Rectal smooth muscle tissue (tissue), 1 donor: ENCODE data around the gene DTWD2.
A peak's percentile ranks its signal among the peaks of the same experiment; 100 is the strongest.

ENCODE experiments used
- H3K27ac ChIP-seq: one replicate; pipeline ENCODE4 v1.7.0; 2013; ENCODE audit warnings: low read depth, low read length, inconsistent platforms
- H3K27me3 ChIP-seq: one replicate; pipeline ENCODE4 v1.7.0; 2013; ENCODE audit warnings: low read length; ENCODE audit not compliant: control insufficient read depth, insufficient read depth
- H3K36me3 ChIP-seq: one replicate; pipeline ENCODE4 v1.7.0; 2013; ENCODE audit warnings: low read length; ENCODE audit not compliant: control insufficient read depth, insufficient read depth
- H3K4me1 ChIP-seq: one replicate; pipeline ENCODE4 v1.7.0; 2013; ENCODE audit warnings: low read length; ENCODE audit not compliant: control insufficient read depth, insufficient read depth
- H3K4me3 ChIP-seq: one replicate; pipeline ENCODE4 v1.7.0; 2013; ENCODE audit warnings: low read length
- H3K9ac ChIP-seq: one replicate; pipeline ENCODE4 v1.7.0; 2013; ENCODE audit warnings: low read length

DTWD2 gene, protein sequence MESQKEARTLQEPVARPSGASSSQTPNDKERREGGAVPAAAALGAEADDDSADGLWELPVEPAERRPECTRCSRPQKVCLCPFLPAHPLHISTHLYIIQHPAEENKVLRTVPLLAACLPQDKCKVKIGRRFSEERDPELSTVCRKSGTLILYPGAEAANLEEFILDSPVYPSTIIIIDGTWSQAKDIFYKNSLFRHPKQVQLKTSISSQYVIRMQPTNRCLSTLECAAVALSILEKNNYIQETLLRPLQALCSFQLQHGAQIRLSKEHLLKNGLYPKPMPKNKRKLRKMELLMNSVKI

DNA sequence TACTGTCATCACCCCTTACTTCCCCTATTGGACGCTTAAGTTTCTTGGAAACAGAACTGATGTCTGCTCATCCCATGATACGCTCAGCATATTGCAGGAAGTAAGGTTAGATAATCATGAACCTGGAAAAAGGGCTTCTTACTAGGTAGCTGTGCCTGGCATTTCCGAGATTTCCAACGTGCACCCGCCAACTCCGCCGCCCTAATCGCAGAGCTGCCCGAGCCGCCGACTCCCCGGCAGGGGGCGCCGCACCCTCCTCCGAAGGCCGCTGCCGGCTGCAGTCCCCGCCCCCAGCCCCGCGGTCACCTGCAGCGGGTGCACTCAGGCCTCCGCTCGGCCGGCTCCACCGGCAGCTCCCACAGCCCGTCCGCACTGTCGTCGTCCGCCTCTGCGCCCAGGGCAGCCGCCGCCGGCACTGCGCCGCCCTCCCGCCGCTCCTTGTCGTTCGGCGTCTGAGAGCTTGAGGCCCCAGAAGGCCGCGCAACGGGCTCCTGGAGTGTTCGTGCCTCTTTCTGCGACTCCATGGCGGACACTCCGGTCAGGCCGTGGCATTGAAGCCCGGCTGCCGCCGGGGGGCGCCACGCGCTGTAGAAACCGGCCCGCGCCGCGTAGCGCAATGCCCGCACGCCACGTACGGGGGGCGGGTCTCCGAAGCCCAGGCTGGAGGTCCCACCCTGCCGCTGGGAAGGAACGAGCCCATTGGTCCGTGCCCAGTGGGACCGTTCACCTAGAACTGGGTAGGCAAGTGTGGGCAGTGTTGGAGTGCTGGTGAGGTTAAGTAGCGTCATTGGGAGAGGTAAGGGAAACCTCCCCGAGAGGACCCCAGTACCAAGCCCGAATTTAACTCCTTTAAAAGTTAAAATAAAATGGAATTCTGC is at the start of gene DTWD2:
TSS of gene DTWD2 (minus strand) at position 560 of the 878 bp plus-strand sequence. CDS start at position 524, 36 bp downstream.
- no peaks in the 10 kb centered on the region for H3K27me3 ChIP-seq
- peak within 1 kb of the TSS; percentile 43 for H3K9ac ChIP-seq
- peaks cover 6% of the 10 kb centered on the region for H3K4me1 ChIP-seq
- peak within 1 kb of the TSS; percentile 87 for H3K27ac ChIP-seq
- H3K4me3 ChIP-seq = peak within 1 kb of the TSS; percentile 79
- no peaks in the 10 kb centered on the region for H3K36me3 ChIP-seq

DNA sequence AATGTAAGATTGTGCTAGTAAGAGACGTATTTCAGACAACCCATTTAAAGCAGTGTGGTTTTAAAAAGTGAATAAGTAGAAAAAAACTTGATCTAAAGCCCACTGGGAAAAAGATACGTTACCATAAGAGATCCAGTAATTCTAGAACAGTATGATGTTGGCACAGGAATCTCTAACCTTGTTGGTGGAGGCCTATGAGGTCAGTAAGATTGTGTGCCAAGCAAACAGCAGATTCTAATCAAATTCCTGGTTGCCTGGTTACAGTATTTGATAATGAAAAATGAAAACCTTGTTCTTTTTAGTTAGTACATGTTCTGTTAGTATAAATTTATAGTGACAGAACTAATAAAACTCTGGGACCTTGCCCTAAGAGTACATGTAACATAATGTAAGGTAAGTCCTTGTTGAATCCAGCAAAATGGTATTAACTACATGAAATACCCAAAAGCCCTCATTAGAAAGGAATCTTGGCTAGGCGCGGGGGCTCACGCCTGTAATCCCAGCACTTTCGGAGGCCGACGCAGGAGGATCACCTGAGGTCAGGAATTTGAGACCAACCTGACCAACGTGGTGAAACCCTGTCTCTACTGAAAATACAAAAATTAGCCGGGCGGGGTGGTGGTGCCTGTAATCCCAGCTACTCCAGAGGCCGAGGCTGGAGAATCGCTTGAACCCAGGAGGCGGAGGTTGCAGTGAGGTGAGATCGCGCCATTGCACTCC is 49.3 kb upstream of the DTWD2 start:
- Histone ChIP-seq H3K27me3 (no peaks in the 10 kb centered on the region), H3K9ac (no peak overlapping the region), H3K27ac (no peak overlapping the region), H3K4me3 (no peak overlapping the region), H3K4me1 (no peaks in the 10 kb centered on the region), H3K36me3 (no peaks in the 10 kb centered on the region)

DNA sequence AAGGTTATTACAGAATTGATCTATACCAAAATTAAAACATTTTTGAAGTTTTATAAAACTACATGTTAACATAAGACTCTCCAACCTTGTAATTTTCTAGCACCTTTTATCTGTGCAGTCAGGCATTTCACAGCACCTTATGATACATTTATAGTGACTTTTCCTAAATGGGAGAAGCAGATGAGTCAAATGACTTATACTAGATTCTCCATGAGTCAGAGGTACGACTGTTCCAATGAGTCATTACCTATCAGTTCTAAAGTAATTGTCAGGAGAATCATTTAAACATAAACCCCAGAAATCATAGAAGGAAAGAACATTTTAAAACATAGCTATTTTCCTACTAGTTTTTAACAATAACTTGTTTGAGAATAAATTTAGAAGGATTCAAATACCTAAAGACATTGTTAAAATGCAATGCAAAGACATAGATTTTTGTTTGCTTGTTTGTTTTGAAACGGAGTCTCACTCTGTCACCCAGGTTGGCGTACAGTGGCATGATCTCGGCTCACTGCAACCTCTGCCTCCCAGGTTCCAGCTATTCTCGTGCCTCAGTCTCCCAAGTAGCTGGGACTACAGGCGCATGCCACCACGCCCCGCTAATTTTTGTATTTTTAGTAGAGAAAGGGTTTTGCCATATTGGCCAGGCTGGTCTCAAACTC is 47.9 kb upstream of the DTWD2 start:
- no peak overlapping the region for H3K4me3 ChIP-seq
- no peak overlapping the region for H3K9ac ChIP-seq
- H3K27me3 ChIP-seq = no peaks in the 10 kb centered on the region
- H3K4me1 ChIP-seq = no peaks in the 10 kb centered on the region
- no peaks in the 10 kb centered on the region for H3K36me3 ChIP-seq
- H3K27ac ChIP-seq = no peak overlapping the region

DNA sequence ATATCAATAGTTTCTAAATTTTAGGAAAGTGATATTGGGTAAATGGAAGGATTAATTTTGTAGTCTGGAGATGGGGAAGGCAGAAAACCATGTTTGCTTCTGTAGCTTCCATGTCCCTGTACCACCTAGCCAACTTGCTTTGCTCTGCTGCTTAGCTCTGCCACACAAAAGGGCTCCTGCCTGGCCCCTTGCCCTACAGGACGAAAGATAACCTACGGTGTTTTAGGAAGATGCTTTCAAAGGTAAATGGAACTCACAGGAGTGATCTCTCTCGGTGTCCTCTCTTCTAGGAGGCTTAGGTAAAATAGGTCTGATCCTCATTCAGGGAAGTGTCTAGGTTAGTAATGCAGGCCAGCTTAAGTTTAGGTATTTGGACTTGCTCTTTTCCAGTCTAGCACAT is 44.8 kb upstream of the DTWD2 start:
- H3K9ac ChIP-seq = no peak overlapping the region
- H3K4me3 ChIP-seq = no peak overlapping the region
- no peaks in the 10 kb centered on the region for H3K27me3 ChIP-seq
- H3K27ac ChIP-seq = no peak overlapping the region
- H3K4me1 ChIP-seq = no peaks in the 10 kb centered on the region
- no peaks in the 10 kb centered on the region for H3K36me3 ChIP-seq

DNA sequence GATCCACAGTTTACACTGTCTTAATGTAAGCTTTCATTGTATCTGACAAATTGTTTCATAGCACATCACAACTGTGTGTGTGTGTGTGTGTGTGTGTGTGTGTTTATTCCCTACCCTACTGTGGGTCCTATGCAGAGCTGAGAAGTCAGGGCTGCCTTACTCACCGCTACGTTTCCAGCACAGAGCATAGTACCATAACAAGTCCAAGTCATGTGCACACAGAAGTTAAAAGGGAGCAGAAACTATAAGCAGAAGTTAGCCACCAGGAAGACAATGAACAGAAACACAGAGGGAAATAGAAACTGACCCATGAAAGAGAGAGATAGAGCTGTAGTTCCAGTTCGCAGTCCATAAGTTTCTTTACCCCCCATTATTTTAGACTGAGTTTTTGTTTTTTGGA is 44.3 kb upstream of the DTWD2 start:
- Histone ChIP-seq H3K4me1 (no peaks in the 10 kb centered on the region), H3K9ac (no peak overlapping the region), H3K36me3 (no peaks in the 10 kb centered on the region), H3K27ac (no peak overlapping the region), H3K4me3 (no peak overlapping the region), H3K27me3 (no peaks in the 10 kb centered on the region)

DNA sequence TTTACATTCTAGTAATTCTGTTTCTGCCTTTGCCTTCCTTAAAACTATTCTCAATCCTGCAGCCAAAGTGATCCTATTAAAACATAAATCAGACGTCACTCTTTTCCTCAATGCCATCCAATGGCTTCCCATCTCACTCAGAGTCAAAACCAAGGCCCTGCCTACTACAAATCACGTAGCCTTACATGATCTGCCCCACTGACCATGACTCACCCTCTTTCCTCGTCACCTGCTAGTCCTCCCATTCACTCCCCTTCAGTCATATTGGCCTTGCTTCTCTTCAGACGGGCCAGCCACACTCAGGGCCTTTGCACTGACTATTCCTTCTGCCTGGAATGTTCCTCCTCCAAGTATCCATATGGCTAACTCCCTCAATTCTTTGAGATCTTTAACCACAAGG is 43.6 kb upstream of the DTWD2 start:
- H3K9ac ChIP-seq = no peak overlapping the region
- H3K4me1 ChIP-seq = no peaks in the 10 kb centered on the region

DNA sequence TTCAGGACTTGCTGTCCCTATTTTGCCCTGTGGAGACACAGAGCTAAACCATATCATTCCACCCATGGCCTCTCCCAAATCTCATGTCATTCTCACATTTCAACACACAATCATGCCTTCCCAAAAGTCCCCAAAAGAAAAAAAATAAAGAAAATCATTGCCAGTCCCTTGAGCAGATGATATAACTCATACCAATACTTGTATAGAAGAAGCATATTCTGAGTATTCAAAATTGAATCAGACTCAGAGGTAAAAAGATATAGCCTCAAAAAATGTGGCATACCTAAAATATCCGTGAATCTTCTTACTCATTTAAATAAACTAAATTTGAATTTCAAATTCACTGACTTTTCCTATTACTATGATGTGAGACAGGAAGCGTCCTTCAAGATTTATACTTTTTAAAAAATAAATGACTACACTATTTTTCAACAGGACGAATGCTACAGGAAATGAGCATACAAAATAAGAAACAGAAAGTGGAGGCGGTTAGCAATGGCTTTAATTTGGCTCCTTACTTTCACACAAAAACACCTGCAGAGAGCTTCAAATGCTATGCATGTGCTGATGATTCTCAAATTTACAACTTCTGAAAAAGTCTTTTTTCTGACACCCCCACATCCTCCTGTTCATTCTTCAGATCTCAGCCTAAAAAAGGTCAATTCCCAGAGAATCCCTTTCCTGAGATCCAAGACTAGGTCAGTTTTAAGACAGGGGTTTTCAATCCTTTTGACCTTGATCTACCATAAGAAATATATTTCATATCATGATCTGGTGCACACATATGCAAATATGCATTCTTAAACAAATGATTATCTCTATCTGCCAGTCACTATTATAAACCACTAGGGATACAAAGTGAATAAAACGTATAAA is 42.9 kb upstream of the DTWD2 start:
- no peak overlapping the region for H3K4me3 ChIP-seq
- no peak overlapping the region for H3K9ac ChIP-seq
- no peak overlapping the region for H3K27ac ChIP-seq
- H3K36me3 ChIP-seq = no peaks in the 10 kb centered on the region
- no peaks in the 10 kb centered on the region for H3K4me1 ChIP-seq
- H3K27me3 ChIP-seq = no peaks in the 10 kb centered on the region

More for the DNA sequence above, 43.6 kb upstream of the DTWD2 start:
- no peaks in the 10 kb centered on the region for H3K27me3 ChIP-seq
- H3K36me3 ChIP-seq = no peaks in the 10 kb centered on the region
- no peak overlapping the region for H3K27ac ChIP-seq
- no peak overlapping the region for H3K4me3 ChIP-seq

DNA sequence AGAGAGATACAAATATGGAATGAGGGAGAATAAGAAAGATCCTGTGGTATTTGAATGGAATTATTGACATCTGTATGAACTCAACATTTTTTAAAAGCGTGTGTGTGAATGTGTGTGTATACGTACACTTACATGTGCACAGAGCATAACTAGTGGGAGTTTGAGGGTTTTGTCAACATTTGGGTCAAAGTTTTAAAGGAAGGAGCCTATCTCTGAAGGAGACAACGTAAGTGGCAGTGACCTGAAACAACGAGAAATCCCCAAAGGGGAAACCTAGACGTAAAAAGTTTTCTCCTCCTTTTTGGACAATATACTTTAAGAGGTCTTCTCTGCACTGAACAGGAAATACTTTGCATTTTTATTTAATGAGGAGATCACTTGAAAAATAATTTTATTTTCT is 40.2 kb upstream of the DTWD2 start:
- H3K36me3 ChIP-seq = no peaks in the 10 kb centered on the region
- no peak overlapping the region for H3K27ac ChIP-seq
- H3K27me3 ChIP-seq = no peaks in the 10 kb centered on the region
- H3K9ac ChIP-seq = no peak overlapping the region
- no peaks in the 10 kb centered on the region for H3K4me1 ChIP-seq
- H3K4me3 ChIP-seq = no peak overlapping the region

DNA sequence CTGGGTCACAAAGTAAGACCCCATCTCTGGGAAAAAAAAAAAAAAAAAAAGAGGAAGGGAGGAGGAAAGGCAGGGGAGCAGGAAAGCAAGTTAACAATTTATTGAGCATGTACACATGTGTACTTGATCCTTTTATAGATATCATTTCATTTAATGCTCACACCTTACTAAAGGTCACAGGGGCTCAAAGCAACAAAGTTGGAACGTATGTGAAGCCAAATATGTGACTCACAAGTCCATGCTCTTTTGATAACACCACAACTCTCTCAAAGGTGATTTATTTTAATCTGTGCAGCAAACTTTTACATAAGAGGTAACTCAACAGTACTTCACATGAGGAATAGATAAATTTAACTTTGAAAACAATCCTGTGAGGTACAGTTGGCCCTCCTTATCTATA is 34.4 kb upstream of the DTWD2 start:
- Histone ChIP-seq H3K27ac (no peak overlapping the region), H3K36me3 (no peaks in the 10 kb centered on the region), H3K4me1 (no peaks in the 10 kb centered on the region), H3K4me3 (no peak overlapping the region), H3K9ac (no peak overlapping the region), H3K27me3 (no peaks in the 10 kb centered on the region)

DNA sequence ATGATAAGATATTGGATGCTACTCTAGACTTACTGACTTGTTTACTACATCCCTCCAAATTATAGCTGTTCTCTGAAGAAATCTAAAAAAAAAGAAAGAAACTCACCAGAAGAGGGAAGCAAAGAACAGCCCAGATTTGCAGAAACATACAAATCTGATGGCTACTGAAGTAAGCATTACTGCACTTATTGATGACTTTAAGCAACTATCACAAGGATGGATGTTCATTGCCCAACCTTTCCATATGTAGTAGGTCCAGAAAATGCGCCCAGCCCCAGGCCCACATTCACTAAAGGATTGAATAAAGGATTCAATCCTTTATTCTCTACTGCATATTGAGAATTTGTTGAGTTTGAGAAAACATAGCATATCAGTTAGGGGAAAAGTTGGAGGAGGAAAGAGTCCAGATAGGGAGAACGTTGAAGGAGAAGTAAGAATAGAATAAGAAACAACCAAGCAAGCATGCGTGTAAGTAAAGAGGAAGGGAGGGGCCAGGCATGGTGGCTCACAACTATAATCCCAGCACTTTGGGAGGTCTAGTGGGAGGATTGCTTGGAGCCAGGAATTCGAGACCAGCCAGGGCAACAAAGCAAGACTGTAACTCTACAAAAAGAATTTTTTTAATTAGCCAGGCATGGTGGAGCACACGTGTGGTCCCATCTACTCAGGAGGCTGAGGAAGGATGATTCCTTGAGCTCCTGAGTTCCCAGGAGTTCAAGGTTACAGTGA is 33.8 kb upstream of the DTWD2 start:
- Histone ChIP-seq H3K4me3 (no peak overlapping the region), H3K9ac (no peak overlapping the region), H3K4me1 (no peaks in the 10 kb centered on the region), H3K36me3 (no peaks in the 10 kb centered on the region), H3K27ac (no peak overlapping the region), H3K27me3 (no peaks in the 10 kb centered on the region)

DNA sequence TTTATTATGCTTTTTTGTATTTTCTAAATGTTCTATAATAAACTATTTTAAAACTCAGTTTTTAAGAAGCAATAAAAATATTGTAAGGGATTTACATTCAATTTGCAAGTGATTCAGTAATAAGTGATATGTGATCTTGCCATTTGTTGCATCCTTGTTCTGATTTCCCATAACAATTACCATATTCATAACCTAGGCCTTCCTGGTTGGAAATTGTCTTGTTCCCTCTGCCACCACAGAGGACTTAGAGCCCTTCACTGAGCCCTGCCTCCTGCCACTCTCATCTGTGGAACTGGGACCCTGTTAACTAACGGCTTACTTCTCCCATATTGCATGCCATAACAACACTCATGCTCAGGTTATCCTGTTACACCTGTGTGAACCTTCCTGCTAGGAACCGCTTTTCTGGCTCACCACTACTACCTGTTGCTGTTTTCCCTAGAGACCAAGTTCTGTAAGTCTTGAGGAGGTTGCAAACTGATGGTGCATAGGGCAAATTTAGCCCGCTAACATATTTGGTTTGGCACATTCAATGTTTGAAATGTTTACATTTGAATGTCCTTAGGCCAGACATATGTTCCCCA is 32.9 kb upstream of the DTWD2 start:
- Histone ChIP-seq H3K27me3 (no peaks in the 10 kb centered on the region), H3K4me3 (no peak overlapping the region), H3K9ac (no peak overlapping the region), H3K27ac (no peak overlapping the region), H3K36me3 (no peaks in the 10 kb centered on the region), H3K4me1 (no peaks in the 10 kb centered on the region)
